Neural cell (in vitro differentiated cells): ENCODE data around the gene MCIDAS. TPM values are rescaled to one million over a fixed set of nuclear protein-coding genes. Genes with fewer than 3 reads are reported as not detected.

Source experiments
- H2AFZ ChIP-seq: fragments of 200-600, 300-800 bp; sonication (generic), shearing (Covaris generic); 2 replicates; pipeline ENCODE4 v1.6.0; 2014; ENCODE audit warnings: low read depth, mild to moderate bottlenecking, antibody characterized with exemption, low read length, moderate library complexity
- H3F3A ChIP-seq: fragments of 200-600 bp; shearing (Covaris generic); 2 replicates; pipeline ENCODE4 v1.6.1; 2016; ENCODE audit warnings: mild to moderate bottlenecking, moderate library complexity, mixed read lengths, antibody characterized with exemption, low read length; ENCODE audit not compliant: insufficient read depth, poor library complexity, severe bottlenecking
- H3K27ac ChIP-seq: fragments of 200-600, 300-800 bp; sonication (generic), shearing (Covaris generic); 2 replicates; pipeline ENCODE4 v1.5.1; 2014; ENCODE audit warnings: mild to moderate bottlenecking, low read length, moderate library complexity
- H3K27me3 ChIP-seq: fragments of 300-800, 200-600 bp; sonication (generic), shearing (Covaris generic); 2 replicates; pipeline ENCODE4 v1.6.0; 2014; ENCODE audit warnings: mild to moderate bottlenecking, low read depth, low read length, moderate library complexity; ENCODE audit not compliant: insufficient read depth
- H3K36me3 ChIP-seq: fragments of 300-800, 200-600 bp; sonication (generic), shearing (Covaris generic); 2 replicates; pipeline ENCODE4 v1.5.1; 2014; ENCODE audit warnings: mild to moderate bottlenecking, antibody characterized with exemption, low read length, moderate library complexity; ENCODE audit not compliant: insufficient read depth
- H3K4me2 ChIP-seq: fragments of 300-800, 200-600 bp; sonication (generic), shearing (Covaris generic); 2 replicates; pipeline ENCODE4 v1.6.0; 2014; ENCODE audit warnings: mild to moderate bottlenecking, low read length
- H3K4me3 ChIP-seq: fragments of 300-800, 200-600 bp; sonication (generic), shearing (Covaris generic); 2 replicates; pipeline ENCODE4 v1.5.1; 2014; ENCODE audit warnings: mild to moderate bottlenecking, low read length, moderate library complexity
- H3K79me2 ChIP-seq: fragments of 200-600 bp; shearing (Covaris generic); replicated peaks from 2 replicates; pipeline ENCODE4 v1.6.0; 2014; ENCODE audit warnings: mild to moderate bottlenecking, low read length, moderate library complexity; ENCODE audit not compliant: insufficient read depth
- H3K9ac ChIP-seq: fragments of 300-800, 200-600 bp; sonication (generic), shearing (Covaris generic); 2 replicates; pipeline ENCODE4 v1.6.1; 2016; ENCODE audit warnings: mild to moderate bottlenecking, low read length, mixed read lengths
- H3K9me2 ChIP-seq: fragments of 200-600 bp; shearing (Covaris generic); 2 replicates; pipeline ENCODE4 v1.6.1; 2016; ENCODE audit warnings: mild to moderate bottlenecking, low read length, mixed read lengths; ENCODE audit not compliant: insufficient read depth
- H3K9me3 ChIP-seq: fragments of 200-600, 300-800 bp; sonication (generic), shearing (Covaris generic); 2 replicates; pipeline ENCODE4 v1.6.1; 2016; ENCODE audit warnings: mild to moderate bottlenecking, mixed run types, low read length, moderate library complexity, mixed read lengths
- H4K20me1 ChIP-seq: fragments of 200-600 bp; shearing (Covaris generic); 2 replicates; pipeline ENCODE4 v1.6.1; 2016; ENCODE audit warnings: mild to moderate bottlenecking, mixed run types; ENCODE audit not compliant: insufficient read depth
- EP300 ChIP-seq: fragments of 450-650 bp; conservative IDR thresholded peaks from 2 replicates; pipeline ENCODE4 v1.6.1; 2014; ENCODE audit warnings: antibody characterized with exemption, mild to moderate bottlenecking, moderate library complexity; ENCODE audit not compliant: poor library complexity, severe bottlenecking
- EZH2 ChIP-seq: fragments of 200-600, 300-800 bp; shearing (Covaris generic), sonication (generic); IDR thresholded peaks from 2 replicates; pipeline ENCODE4 v1.6.1; 2014; ENCODE audit warnings: antibody characterized with exemption, low read length, borderline replicate concordance, mild to moderate bottlenecking; ENCODE audit not compliant: insufficient read depth, poor library complexity, severe bottlenecking
- MXI1 ChIP-seq: fragments of 450-650 bp; conservative IDR thresholded peaks from 2 replicates; pipeline ENCODE4 v1.6.1; 2014; ENCODE audit warnings: antibody characterized with exemption, mild to moderate bottlenecking; ENCODE audit not compliant: poor library complexity, severe bottlenecking
- POLR2AphosphoS5 ChIP-seq: IDR thresholded peaks from 2 replicates; pipeline ENCODE4 v1.6.1; 2012
- RAD21 ChIP-seq: fragments of 450-650 bp; conservative IDR thresholded peaks from 2 replicates; pipeline ENCODE4 v1.6.1; 2014; ENCODE audit warnings: antibody characterized with exemption, mild to moderate bottlenecking, moderate library complexity
- REST ChIP-seq: IDR thresholded peaks from 2 replicates; pipeline ENCODE4 v1.6.1; 2012; ENCODE audit warnings: borderline replicate concordance
- SMC3 ChIP-seq: fragments of 450-650 bp; conservative IDR thresholded peaks from 2 replicates; pipeline ENCODE4 v1.6.1; 2014; ENCODE audit warnings: antibody characterized with exemption, mild to moderate bottlenecking, moderate library complexity; ENCODE audit not compliant: poor library complexity
- TAF1 ChIP-seq: IDR thresholded peaks from 2 replicates; pipeline ENCODE4 v1.6.1; 2012; ENCODE audit warnings: low read depth
- polyA plus RNA-seq: library from polyadenylated mRNA; depleted of rRNA; stranded (reverse); fragments of >200 nt; gene quantifications from 2 replicates; pipeline ENCODE4 v1.2.3, GENCODE V29; 2014
- small RNA-seq, 3 experiments: library from RNA; depleted of rRNA; stranded (forward); fragments of <200 nt; gene quantifications; one replicate each; pipeline ENCODE3, GENCODE V24; 2012
- TF ChIP-seq, protein P1 (sequence below): fragments of 450-650 bp; IDR thresholded peaks from 2 replicates; pipeline ENCODE4 v1.5.1; 2014; ENCODE audit warnings: antibody characterized with exemption, mild to moderate bottlenecking, moderate library complexity; ENCODE audit not compliant: poor library complexity, severe bottlenecking

MCIDAS gene
- polyA plus RNA-seq, 1 donor from 2014 or later: not detected

- H2AFZ ChIP-seq: no peak overlapping the region
- no peaks in the 10 kb centered on the region for H4K20me1 ChIP-seq
- no peak overlapping the region for H3K4me3 ChIP-seq
- peaks cover 40% of the 10 kb centered on the region for H3K27me3 ChIP-seq
- no peaks in the 10 kb centered on the region for H3K9me3 ChIP-seq
- no peaks in the 10 kb centered on the region for H3K36me3 ChIP-seq
- no peak overlapping the region for H3K9ac ChIP-seq
- H3K79me2 ChIP-seq: no peaks in the 10 kb centered on the region
- TF ChIP-seq EZH2 (no peak), TAF1 (no peak), POLR2AphosphoS5 (no peak), REST (no peak), SMC3 (no peak), EP300 (no peak), MXI1 (no peak), RAD21 (no peak)
- TF ChIP-seq, protein P1, sequence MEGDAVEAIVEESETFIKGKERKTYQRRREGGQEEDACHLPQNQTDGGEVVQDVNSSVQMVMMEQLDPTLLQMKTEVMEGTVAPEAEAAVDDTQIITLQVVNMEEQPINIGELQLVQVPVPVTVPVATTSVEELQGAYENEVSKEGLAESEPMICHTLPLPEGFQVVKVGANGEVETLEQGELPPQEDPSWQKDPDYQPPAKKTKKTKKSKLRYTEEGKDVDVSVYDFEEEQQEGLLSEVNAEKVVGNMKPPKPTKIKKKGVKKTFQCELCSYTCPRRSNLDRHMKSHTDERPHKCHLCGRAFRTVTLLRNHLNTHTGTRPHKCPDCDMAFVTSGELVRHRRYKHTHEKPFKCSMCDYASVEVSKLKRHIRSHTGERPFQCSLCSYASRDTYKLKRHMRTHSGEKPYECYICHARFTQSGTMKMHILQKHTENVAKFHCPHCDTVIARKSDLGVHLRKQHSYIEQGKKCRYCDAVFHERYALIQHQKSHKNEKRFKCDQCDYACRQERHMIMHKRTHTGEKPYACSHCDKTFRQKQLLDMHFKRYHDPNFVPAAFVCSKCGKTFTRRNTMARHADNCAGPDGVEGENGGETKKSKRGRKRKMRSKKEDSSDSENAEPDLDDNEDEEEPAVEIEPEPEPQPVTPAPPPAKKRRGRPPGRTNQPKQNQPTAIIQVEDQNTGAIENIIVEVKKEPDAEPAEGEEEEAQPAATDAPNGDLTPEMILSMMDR: no peak
- no peak overlapping the region for H3K27ac ChIP-seq
- H3K4me2 ChIP-seq: no peak overlapping the region
- no peaks in the 10 kb centered on the region for H3K9me2 ChIP-seq
- H3F3A ChIP-seq: no peaks in the 10 kb centered on the region
Observed at GRCh38 chr5:55171471-55171870, 55.6 kb downstream of the MCIDAS start.

Small RNA genes within 50 kb of the gene (small RNA-seq; reads per million reads assigned to genes)
- gene MIR449A: 9.3 to 17.4 (median 12.9) reads per million in 3 experiments
- 0 to 2.9 (median 0) reads per million in 3 experiments for gene MIR449B
- 8.0 to 10.8 (median 8.8) reads per million in 3 experiments for gene MIR449C

Other genes starting within 250 kb of the MCIDAS start
- not detected in 2 replicates for gene ESM1, start 241.7 kb downstream of the MCIDAS start, polyA plus RNA-seq
- gene GZMK, start 203.1 kb downstream of the MCIDAS start, polyA plus RNA-seq: not detected in 2 replicates
- gene GZMA, start 124.7 kb downstream of the MCIDAS start, polyA plus RNA-seq: not detected in 2 replicates
- 0.20 and 1.2 TPM in 2 replicates for gene GPX8, start 67.1 kb downstream of the MCIDAS start, polyA plus RNA-seq
- 0.28 TPM in 1 of 2 replicates, not detected in the other for gene CDC20B, start 54.1 kb downstream of the MCIDAS start, polyA plus RNA-seq
- gene CCNO, start 6.3 kb upstream of the MCIDAS start, polyA plus RNA-seq: 0.16 TPM in 1 of 2 replicates, not detected in the other
- 36.4 and 48.1 TPM in 2 replicates for gene DHX29, start 80.4 kb upstream of the MCIDAS start, polyA plus RNA-seq
- 77.6 and 94.8 TPM in 2 replicates for gene MTREX, start 80.7 kb upstream of the MCIDAS start, polyA plus RNA-seq